NCI-H82 treated with DMSO at 0.1 percent for 48 hours (cell line): ENCODE measurements around the gene SH3RF3.
A peak's percentile ranks its signal among the peaks of the same experiment; 100 is the strongest.

ENCODE experiments used
- DNase-seq: peaks from one replicate; lab custom pipeline; 2025; ENCODE audit not compliant: unreplicated experiment; lab: John Stamatoyannopoulos, UW

SH3RF3 gene

GRCh38 chr2:109233643-109234042 lies 104.6 kb downstream of the SH3RF3 start:
- no peak for DNase-seq

GRCh38 chr2:109234355-109234754 lies 105.3 kb downstream of the SH3RF3 start:
- DNase-seq = no peak

- DNase-seq = no peak
Observed at GRCh38 chr2:109236147-109236546, 107.1 kb downstream of the SH3RF3 start.

- no peak for DNase-seq
Observed at GRCh38 chr2:109237792-109238191, 108.8 kb downstream of the SH3RF3 start.

GRCh38 chr2:109238580-109238979 lies 109.6 kb downstream of the SH3RF3 start:
- DNase-seq = no peak

- no peak for DNase-seq
Observed at GRCh38 chr2:109239720-109240119, 110.7 kb downstream of the SH3RF3 start.

GRCh38 chr2:109242210-109242653 lies 113.2 kb downstream of the SH3RF3 start:
- DNase-seq = no peak

GRCh38 chr2:109242654-109243331 lies 113.8 kb downstream of the SH3RF3 start:
- DNase-seq = no peak

GRCh38 chr2:109243526-109244303 lies 114.7 kb downstream of the SH3RF3 start:
- DNase-seq = no peak

- no peak for DNase-seq
Observed at GRCh38 chr2:109244304-109244582, 115.2 kb downstream of the SH3RF3 start.

- DNase-seq = no peak
Observed at GRCh38 chr2:109244750-109245382, 115.9 kb downstream of the SH3RF3 start.

GRCh38 chr2:109246176-109246575 lies 117.2 kb downstream of the SH3RF3 start:
- peak; percentile 80 for DNase-seq

- DNase-seq = no peak
Observed at GRCh38 chr2:109246616-109247015, 117.6 kb downstream of the SH3RF3 start.

- DNase-seq = no peak
Observed at GRCh38 chr2:109247340-109247739, 118.3 kb downstream of the SH3RF3 start.

GRCh38 chr2:109247812-109248211 lies 118.8 kb downstream of the SH3RF3 start:
- no peak for DNase-seq

GRCh38 chr2:109248590-109248989 lies 119.6 kb downstream of the SH3RF3 start:
- DNase-seq = no peak

GRCh38 chr2:109253217-109253616 lies 124.2 kb downstream of the SH3RF3 start:
- DNase-seq = no peak

- no peak for DNase-seq
Observed at GRCh38 chr2:109254174-109254904, 125.3 kb downstream of the SH3RF3 start.

GRCh38 chr2:109255654-109256053 lies 126.6 kb downstream of the SH3RF3 start:
- no peak for DNase-seq

- no peak for DNase-seq
Observed at GRCh38 chr2:109256111-109256510, 127.1 kb downstream of the SH3RF3 start.

GRCh38 chr2:109256921-109257320 lies 127.9 kb downstream of the SH3RF3 start:
- DNase-seq = no peak

- no peak for DNase-seq
Observed at GRCh38 chr2:109257653-109258052, 128.6 kb downstream of the SH3RF3 start.
